Neural crest cell (in vitro differentiated cells): Measurements from ENCODE around the gene ITGB2. TPM values are rescaled to one million over a fixed set of nuclear protein-coding genes. Genes with fewer than 3 reads are reported as not detected.

Experiments used
- DNase-seq: peaks from one replicate; pipeline ENCODE4 v3.0.0; 2021; ENCODE audit warnings: low read depth, mixed read lengths, low spot score
- H3K27ac Mint-ChIP-seq: one replicate; pipeline ENCODE4 v1.8.0; 2021; ENCODE audit warnings: mild to moderate bottlenecking, mixed read lengths; ENCODE audit not compliant: unreplicated experiment
- H3K27me3 Mint-ChIP-seq: 2 replicates; pipeline ENCODE4 v1.8.0; 2021; ENCODE audit warnings: low read depth, mild to moderate bottlenecking, mixed read lengths
- H3K36me3 Mint-ChIP-seq: 2 replicates; pipeline ENCODE4 v1.8.0; 2021; ENCODE audit warnings: low read depth, mild to moderate bottlenecking, mixed read lengths
- H3K4me1 Mint-ChIP-seq: 2 replicates; pipeline ENCODE4 v1.8.0; 2021; ENCODE audit warnings: mixed read lengths
- H3K4me3 Mint-ChIP-seq: one replicate; pipeline ENCODE4 v1.8.0; 2021; ENCODE audit warnings: mild to moderate bottlenecking, mixed read lengths
- H3K9me3 Mint-ChIP-seq: 2 replicates; pipeline ENCODE4 v1.8.0; 2021; ENCODE audit warnings: mixed read lengths
- CTCF ChIP-seq: fragments of 200-600 bp; sonication (generic); conservative IDR thresholded peaks from 2 replicates; pipeline ENCODE4 v1.5.0; 2021; ENCODE audit warnings: antibody characterized with exemption, mild to moderate bottlenecking
- total RNA-seq: library from RNA; stranded (reverse); gene quantifications from 2 replicates; pipeline ENCODE4 v1.2.1, GENCODE V29; 2021

The ITGB2 gene
- total RNA-seq, 1 donor from 2014 or later = 0.89 TPM

GRCh38 chr21:44871576-44872269 lies 49.0 kb downstream of the ITGB2 start:
- Mint-ChIP-seq H3K27ac (peak overlapping the region; percentile 69), H3K9me3 (no peaks in the 10 kb centered on the region), H3K4me3 (peak overlapping the region; percentile 96), H3K27me3 (peaks cover 30% of the 10 kb centered on the region), H3K36me3 (no peaks in the 10 kb centered on the region), H3K4me1 (peaks cover 60% of the 10 kb centered on the region)
- TF ChIP-seq CTCF = no peak
- no peak for DNase-seq

DNA sequence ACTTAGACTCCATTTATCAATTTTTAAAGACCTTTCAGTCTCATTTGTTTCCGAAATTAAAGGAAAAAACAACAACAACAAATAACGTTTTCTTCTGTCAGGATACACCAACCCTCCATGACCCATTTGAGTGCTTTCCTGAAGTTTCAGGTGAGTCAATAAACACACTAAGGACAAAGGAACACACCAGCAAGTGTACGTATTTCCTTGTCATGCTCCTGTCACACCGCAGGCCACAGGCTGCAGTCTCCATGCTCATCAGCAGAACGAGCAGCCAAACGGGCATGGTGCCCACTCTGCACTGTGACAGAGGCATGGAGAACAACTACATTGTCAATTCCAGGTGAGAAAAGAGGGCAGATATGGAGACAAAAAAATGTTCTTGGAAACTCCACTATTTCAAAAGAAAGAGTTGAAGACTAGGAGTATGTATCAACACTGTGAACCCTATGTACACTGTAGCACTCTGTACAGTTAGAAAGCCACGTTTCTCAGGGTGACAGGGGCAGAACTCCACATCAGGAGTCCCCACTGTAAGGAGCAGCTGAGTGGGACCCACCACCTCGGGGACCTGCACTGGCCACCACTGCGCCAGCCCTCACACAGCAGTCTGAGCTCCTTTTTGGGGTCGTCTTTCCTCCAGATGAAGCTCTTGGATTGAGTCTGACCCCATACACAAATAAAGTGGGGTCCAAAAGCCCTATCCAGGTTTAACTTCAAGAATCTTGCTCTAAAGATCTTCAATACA lies 49.8 kb downstream of the ITGB2 start:
- no peak for TF ChIP-seq CTCF
- Mint-ChIP-seq H3K4me1 (peaks cover 64% of the 10 kb centered on the region), H3K36me3 (no peaks in the 10 kb centered on the region), H3K27me3 (peaks cover 22% of the 10 kb centered on the region), H3K9me3 (no peaks in the 10 kb centered on the region), H3K27ac (peak overlapping the region; percentile 51), H3K4me3 (peak overlapping the region; percentile 96)
- DNase-seq = no peak

DNA sequence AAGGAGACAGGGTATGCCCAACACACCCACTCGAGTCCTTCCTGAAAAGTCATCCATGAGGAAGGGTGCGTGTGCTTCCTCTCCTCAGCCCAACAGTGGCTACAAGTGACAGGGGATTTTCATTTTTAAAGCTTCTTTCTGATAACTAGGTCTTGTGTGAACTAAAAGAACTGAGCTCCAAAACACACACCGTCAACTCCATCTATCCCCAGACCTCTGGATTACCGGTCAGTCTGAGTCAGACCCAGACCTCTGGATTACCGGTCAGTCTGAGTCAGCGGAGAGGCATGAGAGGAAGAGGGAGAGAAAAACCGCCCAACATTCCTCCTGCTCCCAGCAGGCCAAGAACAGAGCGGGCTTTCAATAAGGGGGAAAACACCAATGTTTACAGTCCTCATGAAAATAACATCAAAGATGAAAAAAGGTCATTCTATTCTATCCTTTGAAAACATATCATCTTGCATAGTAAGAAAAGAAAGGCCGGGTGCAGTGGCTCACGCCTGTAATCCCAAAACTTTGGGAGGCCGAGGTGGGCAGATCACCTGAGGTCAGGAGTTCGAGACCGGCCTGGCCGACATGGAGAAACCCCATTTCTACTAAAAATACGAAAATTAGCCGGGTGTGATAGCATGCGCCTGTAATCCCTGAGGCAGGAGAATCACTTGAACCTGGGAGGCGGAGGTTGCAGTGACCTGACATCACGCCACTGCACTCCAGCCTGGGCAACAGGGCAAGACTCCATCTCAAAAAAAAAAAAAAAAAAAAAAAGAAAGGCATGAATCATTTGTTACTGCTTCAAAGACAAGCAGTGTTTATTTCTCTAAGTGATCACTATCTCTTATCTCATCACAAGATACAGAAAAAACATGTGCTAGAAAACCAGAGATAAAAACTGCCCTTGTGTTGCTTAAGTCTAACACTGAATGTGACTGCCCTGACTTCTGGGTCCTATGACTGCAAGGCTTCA lies 50.6 kb downstream of the ITGB2 start:
- H3K36me3 Mint-ChIP-seq = no peaks in the 10 kb centered on the region
- H3K4me1 Mint-ChIP-seq = peaks cover 63% of the 10 kb centered on the region
- peak overlapping the region; percentile 81 for H3K27ac Mint-ChIP-seq
- no peak for DNase-seq
- H3K9me3 Mint-ChIP-seq = no peaks in the 10 kb centered on the region
- peak overlapping the region; percentile 82 for H3K4me3 Mint-ChIP-seq
- no peak for TF ChIP-seq CTCF
- H3K27me3 Mint-ChIP-seq = peaks cover 14% of the 10 kb centered on the region

DNA sequence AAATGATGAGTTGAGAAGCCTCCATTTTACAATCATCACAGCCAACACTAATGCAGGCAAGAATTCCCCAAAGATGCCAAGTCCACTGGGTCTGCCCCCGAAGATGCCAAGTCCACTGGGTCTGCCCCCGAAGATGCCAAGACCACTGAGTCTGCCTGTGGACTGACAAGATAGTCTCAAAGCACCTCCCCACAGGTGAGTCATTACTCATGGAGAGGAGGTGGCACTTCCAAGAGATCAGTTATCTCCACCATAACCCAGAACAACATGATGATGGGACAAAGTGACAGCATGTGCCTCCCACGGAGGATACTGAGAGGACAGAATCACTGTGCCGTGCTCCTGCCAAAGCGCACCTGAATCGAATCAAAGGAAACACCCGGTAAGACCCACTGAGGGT lies 52.0 kb downstream of the ITGB2 start:
- H3K4me1 Mint-ChIP-seq = peaks cover 64% of the 10 kb centered on the region
- TF ChIP-seq CTCF = no peak
- H3K4me3 Mint-ChIP-seq = peak overlapping the region; percentile 58
- H3K9me3 Mint-ChIP-seq = no peaks in the 10 kb centered on the region
- no peak for DNase-seq
- peaks cover 2% of the 10 kb centered on the region for H3K27me3 Mint-ChIP-seq
- H3K27ac Mint-ChIP-seq = peak overlapping the region; percentile 52
- H3K36me3 Mint-ChIP-seq = no peaks in the 10 kb centered on the region

- Mint-ChIP-seq H3K4me3 (peak overlapping the region; percentile 58), H3K27me3 (no peaks in the 10 kb centered on the region), H3K36me3 (no peaks in the 10 kb centered on the region), H3K27ac (peak overlapping the region; percentile 52), H3K9me3 (no peaks in the 10 kb centered on the region), H3K4me1 (peaks cover 64% of the 10 kb centered on the region)
- no peak for TF ChIP-seq CTCF
- no peak for DNase-seq
These were observed 52.5 kb downstream of the ITGB2 start for GRCh38 chr21:44867999-44868700.
